Activated T-helper 1 cell treated with anti-CD3 and anti-CD28 coated beads, Interleukin-2, amount 50 U/mL, for 16 hours (primary cell): Measurements from ENCODE around the gene LIMS1.
"Not testable (repeated sequence)": the region's sequence is repeated elsewhere in the genome, so short reads cannot be mapped to it uniquely, and the experiment has no call there.

ENCODE experiments used
- DNase-seq, 2 donors: peaks; one replicate each; pipeline ENCODE4 v3.0.0-alpha.2; 2020; ENCODE audit warnings: low read depth in 1 of 2, low spot score in 1 of 2

LIMS1 gene

GRCh38 chr2:108533832-108534583 lies at the start of gene LIMS1:
LIMS1 (plus strand) TSS chr2:108534470; CDS start chr2:108534563, 93 bp downstream.
- DNase-seq, result peak; percentile 75 to 84

- no peak for DNase-seq
These were observed 49.0 kb upstream of the LIMS1 start for GRCh38 chr2:108485253-108485652.

- no peak for DNase-seq
These were observed 43.7 kb upstream of the LIMS1 start for GRCh38 chr2:108490506-108491122.

- no peak for DNase-seq
These were observed 42.4 kb upstream of the LIMS1 start for GRCh38 chr2:108491848-108492247.

- no peak for DNase-seq
These were observed 41.9 kb upstream of the LIMS1 start for GRCh38 chr2:108492364-108492763.

- not testable (repeated sequence) for DNase-seq
These were observed 38.1 kb upstream of the LIMS1 start for GRCh38 chr2:108496167-108496566.

GRCh38 chr2:108507620-108508019 lies 26.6 kb upstream of the LIMS1 start:
- not testable (repeated sequence) for DNase-seq

- not testable (repeated sequence) for DNase-seq
These were observed 21.8 kb upstream of the LIMS1 start for GRCh38 chr2:108512431-108512830.

- not testable (repeated sequence) for DNase-seq
These were observed 19.8 kb upstream of the LIMS1 start for GRCh38 chr2:108514478-108514877.

- not testable (repeated sequence) for DNase-seq
These were observed 9.6 kb upstream of the LIMS1 start for GRCh38 chr2:108524688-108525087.

GRCh38 chr2:108525258-108525657 lies 9.0 kb upstream of the LIMS1 start:
- DNase-seq, result not testable (repeated sequence)

- no peak for DNase-seq
These were observed 2.6 kb upstream of the LIMS1 start for GRCh38 chr2:108531674-108532055.

- DNase-seq, result peak in 1 of 2 donors; percentile 10
These were observed 500 bp downstream of the LIMS1 start for GRCh38 chr2:108534584-108535356.

GRCh38 chr2:108535357-108535631 lies 1.0 kb downstream of the LIMS1 start:
- DNase-seq, result no peak

GRCh38 chr2:108536133-108536780 lies 2.0 kb downstream of the LIMS1 start:
- DNase-seq, result no peak

- DNase-seq, result no peak
These were observed 2.6 kb downstream of the LIMS1 start for GRCh38 chr2:108536911-108537310.

GRCh38 chr2:108538000-108538625 lies 3.8 kb downstream of the LIMS1 start:
- no peak for DNase-seq

GRCh38 chr2:108541451-108541850 lies 7.2 kb downstream of the LIMS1 start:
- DNase-seq, result no peak

GRCh38 chr2:108542071-108542470 lies 7.8 kb downstream of the LIMS1 start:
- DNase-seq, result no peak

- no peak for DNase-seq
These were observed 13.3 kb downstream of the LIMS1 start for GRCh38 chr2:108547606-108548005.
